Suprapubic skin (tissue), 4 donors: ENCODE data around the gene CEP120.

Experiments used
- POLR2A ChIP-seq, 2 donors: fragments of 450-650 bp; IDR thresholded peaks; one replicate each; pipeline ENCODE4 v1.6.1; 2017; ENCODE audit warnings: antibody characterized with exemption in 2 of 2, mild to moderate bottlenecking in 2 of 2, moderate library complexity in 2 of 2
- POLR2AphosphoS5 ChIP-seq, 3 donors: sonication (generic); formaldehyde crosslinking; IDR thresholded peaks; one replicate each; pipeline ENCODE4 v1.6.1; 2017; ENCODE audit warnings: antibody characterized with exemption in 3 of 3
- TF ChIP-seq, protein P1 (sequence below), 2 donors: fragments of 200-600 bp in 1 of 2; fragments of 450-650 bp in 1 of 2; sonication (generic) in 1 of 2; IDR thresholded peaks; one replicate each; pipeline ENCODE4 v1.5.1; 2016 to 2019; ENCODE audit warnings: antibody characterized with exemption in 2 of 2, mild to moderate bottlenecking in 1 of 2, moderate library complexity in 1 of 2

DNA sequence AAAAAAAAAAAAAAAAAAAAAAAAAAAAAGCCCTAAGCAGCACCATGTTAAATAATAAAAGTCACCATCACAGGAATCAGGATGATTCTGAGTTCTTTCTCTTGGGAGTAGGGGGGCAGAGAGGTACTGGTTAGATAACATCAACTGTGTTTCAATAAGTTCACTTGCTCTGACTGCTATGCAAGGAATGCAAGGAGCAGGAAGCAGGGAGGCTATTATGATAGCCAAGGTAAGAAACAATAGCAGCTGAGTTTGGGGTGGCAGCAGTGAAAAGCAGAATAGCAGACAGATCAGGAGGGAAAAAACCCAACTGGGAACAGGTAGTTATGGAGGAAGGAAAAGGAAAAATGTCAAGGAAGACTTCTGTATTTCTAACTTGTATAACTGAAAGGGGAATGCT, 8.2 kb downstream of the CEP120 start:
- TF ChIP-seq, protein P1, sequence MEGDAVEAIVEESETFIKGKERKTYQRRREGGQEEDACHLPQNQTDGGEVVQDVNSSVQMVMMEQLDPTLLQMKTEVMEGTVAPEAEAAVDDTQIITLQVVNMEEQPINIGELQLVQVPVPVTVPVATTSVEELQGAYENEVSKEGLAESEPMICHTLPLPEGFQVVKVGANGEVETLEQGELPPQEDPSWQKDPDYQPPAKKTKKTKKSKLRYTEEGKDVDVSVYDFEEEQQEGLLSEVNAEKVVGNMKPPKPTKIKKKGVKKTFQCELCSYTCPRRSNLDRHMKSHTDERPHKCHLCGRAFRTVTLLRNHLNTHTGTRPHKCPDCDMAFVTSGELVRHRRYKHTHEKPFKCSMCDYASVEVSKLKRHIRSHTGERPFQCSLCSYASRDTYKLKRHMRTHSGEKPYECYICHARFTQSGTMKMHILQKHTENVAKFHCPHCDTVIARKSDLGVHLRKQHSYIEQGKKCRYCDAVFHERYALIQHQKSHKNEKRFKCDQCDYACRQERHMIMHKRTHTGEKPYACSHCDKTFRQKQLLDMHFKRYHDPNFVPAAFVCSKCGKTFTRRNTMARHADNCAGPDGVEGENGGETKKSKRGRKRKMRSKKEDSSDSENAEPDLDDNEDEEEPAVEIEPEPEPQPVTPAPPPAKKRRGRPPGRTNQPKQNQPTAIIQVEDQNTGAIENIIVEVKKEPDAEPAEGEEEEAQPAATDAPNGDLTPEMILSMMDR (IDR thresholded peaks at IDR 0.05): no peak
- no peak for TF ChIP-seq POLR2A (IDR thresholded peaks at IDR 0.05)
- no peak for TF ChIP-seq POLR2AphosphoS5 (IDR thresholded peaks at IDR 0.05)
